WTC11 (cell line): ENCODE measurements around the gene GNAO1. TPM values are rescaled to one million over a fixed set of nuclear protein-coding genes. Genes with fewer than 3 reads are reported as not detected.

Experiments used
- ATAC-seq: fragments of 200-7000 bp; cut with Tn5 transposase; 2 replicates; pipeline ENCODE4 v1.10.0; 2021; ENCODE audit warnings: mild to moderate bottlenecking, moderate library complexity
- CTCF ChIA-PET: fragments of 300-600 bp; sonication (Branson Sonifier 250); formaldehyde crosslinking; loops from one replicate; lab custom pipeline; 2021; ENCODE audit warnings: antibody characterized with exemption; lab: Charles Lee
- POLR2A ChIA-PET: fragments of 350-600 bp; sonication (Branson Sonifier 250); formaldehyde crosslinking; loops from one replicate; lab custom pipeline; 2021; ENCODE audit warnings: antibody characterized with exemption; lab: Charles Lee
- DNase-seq: peaks from one replicate; pipeline ENCODE4 v3.0.0; 2021; ENCODE audit warnings: low spot score
- H3K27ac Mint-ChIP-seq: 2 replicates; pipeline ENCODE4 v1.8.0; 2021; ENCODE audit warnings: mixed read lengths
- H3K27me3 Mint-ChIP-seq: 2 replicates; pipeline ENCODE4 v1.8.0; 2021; ENCODE audit warnings: low read depth, mild to moderate bottlenecking, moderate library complexity, mixed read lengths
- H3K36me3 Mint-ChIP-seq: 2 replicates; pipeline ENCODE4 v1.8.0; 2021; ENCODE audit warnings: mixed read lengths
- H3K4me1 Mint-ChIP-seq: 2 replicates; pipeline ENCODE4 v1.8.0; 2022; ENCODE audit warnings: mixed read lengths
- H3K4me3 Mint-ChIP-seq: 2 replicates; pipeline ENCODE4 v1.8.0; 2021; ENCODE audit warnings: mild to moderate bottlenecking, moderate library complexity, mixed read lengths
- H3K9me3 Mint-ChIP-seq: 2 replicates; pipeline ENCODE4 v1.8.0; 2021; ENCODE audit warnings: mixed read lengths
- CREB1 ChIP-seq: sonication (generic); formaldehyde crosslinking; IDR thresholded peaks from 2 replicates; pipeline ENCODE4 v1.8.0; 2023; ENCODE audit warnings: mild to moderate bottlenecking, missing genetic modification reagents
- CREM ChIP-seq: sonication (generic); formaldehyde crosslinking; IDR thresholded peaks from 2 replicates; pipeline ENCODE4 v1.8.1; 2022; ENCODE audit warnings: mild to moderate bottlenecking, missing genetic modification reagents, moderate library complexity
- E2F4 ChIP-seq: sonication (generic); formaldehyde crosslinking; IDR thresholded peaks from 2 replicates; pipeline ENCODE4 v1.8.1; 2022; ENCODE audit warnings: low read depth, mild to moderate bottlenecking, moderate library complexity, missing genetic modification reagents, borderline replicate concordance
- E2F5 ChIP-seq: sonication (generic); formaldehyde crosslinking; IDR thresholded peaks from 2 replicates; pipeline ENCODE4 v1.8.1; 2022; ENCODE audit warnings: mild to moderate bottlenecking, moderate library complexity, missing genetic modification reagents
- GRHL2 ChIP-seq: fragments of 250-450 bp; sonication (Bioruptor Pico); IDR thresholded peaks from 2 replicates; pipeline ENCODE4 v1.8.0; 2022; ENCODE audit warnings: mild to moderate bottlenecking, moderate library complexity; ENCODE audit not compliant: insufficient replicate concordance, severe bottlenecking
- USF1 ChIP-seq: sonication (generic); formaldehyde crosslinking; IDR thresholded peaks from 2 replicates; pipeline ENCODE4 v1.8.0; 2022; ENCODE audit warnings: mild to moderate bottlenecking, missing genetic modification reagents
- USF2 ChIP-seq: sonication (generic); formaldehyde crosslinking; IDR thresholded peaks from 2 replicates; pipeline ENCODE4 v1.8.1; 2023; ENCODE audit warnings: mild to moderate bottlenecking, missing genetic modification reagents, moderate library complexity
- ZNF219 ChIP-seq: sonication (generic); formaldehyde crosslinking; IDR thresholded peaks from 2 replicates; pipeline ENCODE4 v1.8.0; 2023; ENCODE audit warnings: missing genetic modification reagents, mild to moderate bottlenecking, borderline replicate concordance
- ZNF416 ChIP-seq: fragments of 250-450 bp; sonication (Bioruptor Pico); IDR thresholded peaks from 2 replicates; pipeline ENCODE4 v1.9.0; 2021; ENCODE audit warnings: mild to moderate bottlenecking, inconsistent platforms
- total RNA-seq: library from RNA; stranded (reverse); gene quantifications from 3 replicates; pipeline ENCODE4 v1.2.3, GENCODE V29; 2021
- TF ChIP-seq, protein P1 (sequence below): sonication (generic); formaldehyde crosslinking; IDR thresholded peaks from 2 replicates; pipeline ENCODE4 v1.8.0; 2023; ENCODE audit warnings: mild to moderate bottlenecking, missing genetic modification reagents
- TF ChIP-seq, protein P2 (sequence below): sonication (generic); formaldehyde crosslinking; IDR thresholded peaks from 2 replicates; pipeline ENCODE4 v1.8.1; 2022; ENCODE audit warnings: low read depth, missing genetic modification reagents, borderline replicate concordance
- TF ChIP-seq, protein P3 (sequence below): sonication (generic); formaldehyde crosslinking; conservative IDR thresholded peaks from 2 replicates; pipeline ENCODE4 v1.8.1; 2023; ENCODE audit warnings: mild to moderate bottlenecking, low read depth, missing genetic modification reagents, moderate library complexity
- TF ChIP-seq, protein P4 (sequence below): sonication (generic); formaldehyde crosslinking; IDR thresholded peaks from 2 replicates; pipeline ENCODE4 v1.8.0; 2022; ENCODE audit warnings: mild to moderate bottlenecking, missing genetic modification reagents

GNAO1 gene
- total RNA-seq, 1 experiment from 2014 or later: 30.6 TPM

DNA sequence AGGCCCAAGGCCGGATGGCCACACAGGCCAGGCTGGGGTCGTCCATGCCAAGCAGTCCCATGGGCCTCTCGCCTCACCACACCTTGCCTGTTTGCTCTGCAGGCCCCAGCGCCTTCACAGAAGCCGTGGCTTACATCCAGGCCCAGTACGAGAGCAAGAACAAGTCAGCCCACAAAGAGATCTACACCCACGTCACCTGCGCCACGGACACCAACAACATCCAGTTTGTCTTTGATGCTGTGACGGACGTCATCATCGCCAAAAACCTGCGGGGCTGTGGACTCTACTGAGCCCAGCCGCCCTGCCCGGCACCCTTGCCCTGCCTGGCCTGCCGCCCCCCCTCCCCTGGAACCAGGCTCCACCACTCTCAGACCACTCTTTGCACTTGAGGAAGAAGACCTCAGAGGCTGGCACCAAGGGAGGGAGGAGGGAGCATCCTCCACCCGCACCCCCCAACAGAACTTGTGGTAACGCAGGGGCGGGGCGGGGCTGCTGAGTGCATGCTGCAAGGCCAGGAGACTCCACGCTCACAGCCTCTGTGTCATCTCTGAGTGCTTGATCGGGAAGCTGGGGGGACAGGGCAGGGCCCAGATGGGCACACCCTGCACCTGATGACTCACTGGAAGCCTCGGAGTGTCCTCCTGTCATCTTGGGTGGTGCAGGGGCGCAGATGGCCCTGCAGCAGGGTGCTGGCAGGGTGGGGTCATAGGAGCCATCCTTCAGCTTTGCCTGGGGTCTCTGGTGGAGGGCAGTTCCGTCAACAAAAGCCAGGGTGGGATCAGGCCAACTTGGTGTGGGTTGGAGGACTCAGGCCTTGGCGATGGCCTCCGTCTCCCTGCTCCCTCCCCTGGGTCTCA lies 152.6 kb downstream of the GNAO1 start:
- ATAC-seq (no peak), DNase-seq (no peak)
- no peak overlapping the region for H3K27ac Mint-ChIP-seq
- no peaks in the 10 kb centered on the region for H3K27me3 Mint-ChIP-seq
- H3K9me3 Mint-ChIP-seq: no peaks in the 10 kb centered on the region
- H3K4me1 Mint-ChIP-seq: no peaks in the 10 kb centered on the region
- no peak overlapping the region for H3K4me3 Mint-ChIP-seq
- ChIA-PET POLR2A (no interaction called here), CTCF (interaction anchor here (0.9 to 1.0 kb wide), 2 partner anchors 12 to 13 kb away, joined by 3 read pairs; no protein-coding TSS in a partner anchor)
- H3K36me3 Mint-ChIP-seq: no peaks in the 10 kb centered on the region
- TF ChIP-seq GRHL2 (CRISPR knock-in tag): no peak
- no peak for TF ChIP-seq ZNF219 (CRISPR knock-in tag)
- TF ChIP-seq, protein P1, sequence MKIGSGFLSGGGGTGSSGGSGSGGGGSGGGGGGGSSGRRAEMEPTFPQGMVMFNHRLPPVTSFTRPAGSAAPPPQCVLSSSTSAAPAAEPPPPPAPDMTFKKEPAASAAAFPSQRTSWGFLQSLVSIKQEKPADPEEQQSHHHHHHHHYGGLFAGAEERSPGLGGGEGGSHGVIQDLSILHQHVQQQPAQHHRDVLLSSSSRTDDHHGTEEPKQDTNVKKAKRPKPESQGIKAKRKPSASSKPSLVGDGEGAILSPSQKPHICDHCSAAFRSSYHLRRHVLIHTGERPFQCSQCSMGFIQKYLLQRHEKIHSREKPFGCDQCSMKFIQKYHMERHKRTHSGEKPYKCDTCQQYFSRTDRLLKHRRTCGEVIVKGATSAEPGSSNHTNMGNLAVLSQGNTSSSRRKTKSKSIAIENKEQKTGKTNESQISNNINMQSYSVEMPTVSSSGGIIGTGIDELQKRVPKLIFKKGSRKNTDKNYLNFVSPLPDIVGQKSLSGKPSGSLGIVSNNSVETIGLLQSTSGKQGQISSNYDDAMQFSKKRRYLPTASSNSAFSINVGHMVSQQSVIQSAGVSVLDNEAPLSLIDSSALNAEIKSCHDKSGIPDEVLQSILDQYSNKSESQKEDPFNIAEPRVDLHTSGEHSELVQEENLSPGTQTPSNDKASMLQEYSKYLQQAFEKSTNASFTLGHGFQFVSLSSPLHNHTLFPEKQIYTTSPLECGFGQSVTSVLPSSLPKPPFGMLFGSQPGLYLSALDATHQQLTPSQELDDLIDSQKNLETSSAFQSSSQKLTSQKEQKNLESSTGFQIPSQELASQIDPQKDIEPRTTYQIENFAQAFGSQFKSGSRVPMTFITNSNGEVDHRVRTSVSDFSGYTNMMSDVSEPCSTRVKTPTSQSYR (CRISPR knock-in tag): no peak
- no peak for TF ChIP-seq USF2
- no peak for TF ChIP-seq ZNF416 (CRISPR knock-in tag)
- TF ChIP-seq, protein P2, sequence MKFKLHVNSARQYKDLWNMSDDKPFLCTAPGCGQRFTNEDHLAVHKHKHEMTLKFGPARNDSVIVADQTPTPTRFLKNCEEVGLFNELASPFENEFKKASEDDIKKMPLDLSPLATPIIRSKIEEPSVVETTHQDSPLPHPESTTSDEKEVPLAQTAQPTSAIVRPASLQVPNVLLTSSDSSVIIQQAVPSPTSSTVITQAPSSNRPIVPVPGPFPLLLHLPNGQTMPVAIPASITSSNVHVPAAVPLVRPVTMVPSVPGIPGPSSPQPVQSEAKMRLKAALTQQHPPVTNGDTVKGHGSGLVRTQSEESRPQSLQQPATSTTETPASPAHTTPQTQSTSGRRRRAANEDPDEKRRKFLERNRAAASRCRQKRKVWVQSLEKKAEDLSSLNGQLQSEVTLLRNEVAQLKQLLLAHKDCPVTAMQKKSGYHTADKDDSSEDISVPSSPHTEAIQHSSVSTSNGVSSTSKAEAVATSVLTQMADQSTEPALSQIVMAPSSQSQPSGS: no peak
- TF ChIP-seq USF1 (CRISPR knock-in tag): no peak
- TF ChIP-seq, protein P3, sequence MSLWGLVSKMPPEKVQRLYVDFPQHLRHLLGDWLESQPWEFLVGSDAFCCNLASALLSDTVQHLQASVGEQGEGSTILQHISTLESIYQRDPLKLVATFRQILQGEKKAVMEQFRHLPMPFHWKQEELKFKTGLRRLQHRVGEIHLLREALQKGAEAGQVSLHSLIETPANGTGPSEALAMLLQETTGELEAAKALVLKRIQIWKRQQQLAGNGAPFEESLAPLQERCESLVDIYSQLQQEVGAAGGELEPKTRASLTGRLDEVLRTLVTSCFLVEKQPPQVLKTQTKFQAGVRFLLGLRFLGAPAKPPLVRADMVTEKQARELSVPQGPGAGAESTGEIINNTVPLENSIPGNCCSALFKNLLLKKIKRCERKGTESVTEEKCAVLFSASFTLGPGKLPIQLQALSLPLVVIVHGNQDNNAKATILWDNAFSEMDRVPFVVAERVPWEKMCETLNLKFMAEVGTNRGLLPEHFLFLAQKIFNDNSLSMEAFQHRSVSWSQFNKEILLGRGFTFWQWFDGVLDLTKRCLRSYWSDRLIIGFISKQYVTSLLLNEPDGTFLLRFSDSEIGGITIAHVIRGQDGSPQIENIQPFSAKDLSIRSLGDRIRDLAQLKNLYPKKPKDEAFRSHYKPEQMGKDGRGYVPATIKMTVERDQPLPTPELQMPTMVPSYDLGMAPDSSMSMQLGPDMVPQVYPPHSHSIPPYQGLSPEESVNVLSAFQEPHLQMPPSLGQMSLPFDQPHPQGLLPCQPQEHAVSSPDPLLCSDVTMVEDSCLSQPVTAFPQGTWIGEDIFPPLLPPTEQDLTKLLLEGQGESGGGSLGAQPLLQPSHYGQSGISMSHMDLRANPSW (CRISPR knock-in tag): no peak
- no peak for TF ChIP-seq CREM (CRISPR knock-in tag)
- no peak for TF ChIP-seq E2F4 (CRISPR knock-in tag)
- no peak for TF ChIP-seq E2F5 (CRISPR knock-in tag)
- TF ChIP-seq, protein P4, sequence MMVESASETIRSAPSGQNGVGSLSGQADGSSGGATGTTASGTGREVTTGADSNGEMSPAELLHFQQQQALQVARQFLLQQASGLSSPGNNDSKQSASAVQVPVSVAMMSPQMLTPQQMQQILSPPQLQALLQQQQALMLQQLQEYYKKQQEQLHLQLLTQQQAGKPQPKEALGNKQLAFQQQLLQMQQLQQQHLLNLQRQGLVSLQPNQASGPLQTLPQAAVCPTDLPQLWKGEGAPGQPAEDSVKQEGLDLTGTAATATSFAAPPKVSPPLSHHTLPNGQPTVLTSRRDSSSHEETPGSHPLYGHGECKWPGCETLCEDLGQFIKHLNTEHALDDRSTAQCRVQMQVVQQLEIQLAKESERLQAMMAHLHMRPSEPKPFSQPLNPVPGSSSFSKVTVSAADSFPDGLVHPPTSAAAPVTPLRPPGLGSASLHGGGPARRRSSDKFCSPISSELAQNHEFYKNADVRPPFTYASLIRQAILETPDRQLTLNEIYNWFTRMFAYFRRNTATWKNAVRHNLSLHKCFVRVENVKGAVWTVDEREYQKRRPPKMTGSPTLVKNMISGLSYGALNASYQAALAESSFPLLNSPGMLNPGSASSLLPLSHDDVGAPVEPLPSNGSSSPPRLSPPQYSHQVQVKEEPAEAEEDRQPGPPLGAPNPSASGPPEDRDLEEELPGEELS (CRISPR knock-in tag): no peak
- TF ChIP-seq CREB1: no peak
